DND-41 (cell line): ENCODE measurements around the gene ABCB8.

ENCODE experiments used
- EZH2 ChIP-seq: IDR thresholded peaks from 3 replicates; pipeline ENCODE4 v1.6.1; 2012; ENCODE audit warnings: borderline replicate concordance, low read depth, mild to moderate bottlenecking, moderate library complexity, low read length, inconsistent platforms; ENCODE audit not compliant: severe bottlenecking
- TF ChIP-seq, protein P1 (sequence below): IDR thresholded peaks from 2 replicates; pipeline ENCODE4 v1.5.1; 2012; ENCODE audit warnings: borderline replicate concordance, low read length, moderate library complexity, mild to moderate bottlenecking; ENCODE audit not compliant: poor library complexity, severe bottlenecking; ENCODE audit errors: extremely low read depth

GRCh38 chr7:151069841-151070573 lies 41.8 kb downstream of the ABCB8 start:
- TF ChIP-seq, protein P1, sequence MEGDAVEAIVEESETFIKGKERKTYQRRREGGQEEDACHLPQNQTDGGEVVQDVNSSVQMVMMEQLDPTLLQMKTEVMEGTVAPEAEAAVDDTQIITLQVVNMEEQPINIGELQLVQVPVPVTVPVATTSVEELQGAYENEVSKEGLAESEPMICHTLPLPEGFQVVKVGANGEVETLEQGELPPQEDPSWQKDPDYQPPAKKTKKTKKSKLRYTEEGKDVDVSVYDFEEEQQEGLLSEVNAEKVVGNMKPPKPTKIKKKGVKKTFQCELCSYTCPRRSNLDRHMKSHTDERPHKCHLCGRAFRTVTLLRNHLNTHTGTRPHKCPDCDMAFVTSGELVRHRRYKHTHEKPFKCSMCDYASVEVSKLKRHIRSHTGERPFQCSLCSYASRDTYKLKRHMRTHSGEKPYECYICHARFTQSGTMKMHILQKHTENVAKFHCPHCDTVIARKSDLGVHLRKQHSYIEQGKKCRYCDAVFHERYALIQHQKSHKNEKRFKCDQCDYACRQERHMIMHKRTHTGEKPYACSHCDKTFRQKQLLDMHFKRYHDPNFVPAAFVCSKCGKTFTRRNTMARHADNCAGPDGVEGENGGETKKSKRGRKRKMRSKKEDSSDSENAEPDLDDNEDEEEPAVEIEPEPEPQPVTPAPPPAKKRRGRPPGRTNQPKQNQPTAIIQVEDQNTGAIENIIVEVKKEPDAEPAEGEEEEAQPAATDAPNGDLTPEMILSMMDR, result no peak
- TF ChIP-seq EZH2, result no peak
